ENCODE data around the gene STK39. TPM values are rescaled to one million over a fixed set of nuclear protein-coding genes. Genes with fewer than 3 reads are reported as not detected.
"Not testable (repeated sequence)": the region's sequence is repeated elsewhere in the genome, so short reads cannot be mapped to it uniquely, and the experiment has no call there.

The STK39 gene
- total and polyA plus RNA-seq, 11 donors = 13.1 to 40.1 (median 21.5) TPM

GRCh38 chr2:168277276-168277675 is 29.9 kb upstream of the STK39 start:
- intact Hi-C loops (cut with DNase I) = no loop called here
- Histone ChIP-seq H3K4me1 (no peaks in the 10 kb centered on the region), H3K4me3 (no peak overlapping the region), H3K9me3 (peaks cover 0 to 3% (median 0%) of the 10 kb centered on the region in 12 donors), H3K27me3 (no peaks in the 10 kb centered on the region), H3K36me3 (no peaks in the 10 kb centered on the region), H3K27ac (no peak overlapping the region)
- DNase-seq (no peak), ATAC-seq (no peak)
- TF ChIP-seq, protein P1, sequence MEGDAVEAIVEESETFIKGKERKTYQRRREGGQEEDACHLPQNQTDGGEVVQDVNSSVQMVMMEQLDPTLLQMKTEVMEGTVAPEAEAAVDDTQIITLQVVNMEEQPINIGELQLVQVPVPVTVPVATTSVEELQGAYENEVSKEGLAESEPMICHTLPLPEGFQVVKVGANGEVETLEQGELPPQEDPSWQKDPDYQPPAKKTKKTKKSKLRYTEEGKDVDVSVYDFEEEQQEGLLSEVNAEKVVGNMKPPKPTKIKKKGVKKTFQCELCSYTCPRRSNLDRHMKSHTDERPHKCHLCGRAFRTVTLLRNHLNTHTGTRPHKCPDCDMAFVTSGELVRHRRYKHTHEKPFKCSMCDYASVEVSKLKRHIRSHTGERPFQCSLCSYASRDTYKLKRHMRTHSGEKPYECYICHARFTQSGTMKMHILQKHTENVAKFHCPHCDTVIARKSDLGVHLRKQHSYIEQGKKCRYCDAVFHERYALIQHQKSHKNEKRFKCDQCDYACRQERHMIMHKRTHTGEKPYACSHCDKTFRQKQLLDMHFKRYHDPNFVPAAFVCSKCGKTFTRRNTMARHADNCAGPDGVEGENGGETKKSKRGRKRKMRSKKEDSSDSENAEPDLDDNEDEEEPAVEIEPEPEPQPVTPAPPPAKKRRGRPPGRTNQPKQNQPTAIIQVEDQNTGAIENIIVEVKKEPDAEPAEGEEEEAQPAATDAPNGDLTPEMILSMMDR (IDR thresholded peaks at IDR 0.05) = no peak
- TF ChIP-seq POLR2A (IDR thresholded peaks at IDR 0.05) = no peak
- WGBS, 4 donors = 91 to 95% (median 92%) methylated on average over 3 of the region's 3 CpGs

- no peak for TF ChIP-seq POLR2A (IDR thresholded peaks at IDR 0.05)
- TF ChIP-seq, protein P1 (IDR thresholded peaks at IDR 0.05) = no peak
Observed at GRCh38 chr2:168272225-168272624, 24.8 kb upstream of the STK39 start.

GRCh38 chr2:168262926-168263325 is 15.5 kb upstream of the STK39 start:
- H3K27me3 ChIP-seq; H3K4me1 ChIP-seq; ATAC-seq; H3K36me3 ChIP-seq; H3K27ac ChIP-seq; intact Hi-C loops (cut with DNase I); H3K4me3 ChIP-seq; DNase-seq: not testable (repeated sequence)
- peaks cover 0 to 24% (median 8%) of the 10 kb centered on the region in 12 donors for H3K9me3 ChIP-seq
- WGBS, 4 donors = 89 to 93% (median 91%) methylated on average over 2 of the region's 2 CpGs

More at GRCh38 chr2:168272225-168272624, 24.8 kb upstream of the STK39 start:
- ATAC-seq (peak in 2 of 4 donors; percentile 72 to 76), DNase-seq (no peak)
- H3K36me3 ChIP-seq = no peaks in the 10 kb centered on the region
- 46 to 52% (median 48%) methylated on average over 3 of the region's 3 CpGs for WGBS, 4 donors
- no peak overlapping the region for H3K27ac ChIP-seq
- H3K9me3 ChIP-seq = peaks cover 0 to 5% (median 0%) of the 10 kb centered on the region in 12 donors
- H3K27me3 ChIP-seq = no peaks in the 10 kb centered on the region
- H3K4me3 ChIP-seq = no peak overlapping the region
- no peaks in the 10 kb centered on the region for H3K4me1 ChIP-seq
- intact Hi-C loops (cut with DNase I) = no loop called here

DNA sequence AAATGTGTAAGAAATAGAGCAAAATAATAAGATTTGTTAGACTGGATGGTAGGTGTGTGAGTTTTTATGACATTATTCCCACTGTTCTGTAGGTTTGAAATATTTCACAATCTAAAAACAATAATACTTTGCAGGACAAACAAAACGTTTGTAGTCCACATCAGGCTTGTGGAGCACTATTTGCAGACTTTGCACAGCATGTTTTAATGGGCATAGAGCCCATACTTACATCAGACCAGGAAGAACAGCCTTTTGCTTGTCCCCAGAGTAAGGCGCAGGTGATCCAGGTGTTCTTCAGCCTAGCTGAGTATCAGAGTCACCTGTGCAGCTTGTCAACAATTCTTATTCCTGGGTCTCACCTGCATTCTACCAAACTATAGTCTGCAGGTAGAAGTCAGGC is 9.1 kb upstream of the STK39 start:
- H3K4me1 ChIP-seq = peaks cover 0 to 12% (median 0%) of the 10 kb centered on the region in 12 donors
- H3K27me3 ChIP-seq = no peaks in the 10 kb centered on the region
- peaks cover 0 to 25% (median 8%) of the 10 kb centered on the region in 12 donors for H3K9me3 ChIP-seq
- no peak for DNase-seq
- intact Hi-C loops (cut with DNase I) = loop anchor here in 2 of 10 donors (5.0 to 10.0 kb wide), 2 partner anchors 78 to 81 kb away; no protein-coding TSS in a partner anchor
- TF ChIP-seq, protein P1 (IDR thresholded peaks at IDR 0.05) = no peak
- TF ChIP-seq POLR2A (IDR thresholded peaks at IDR 0.05) = no peak
- WGBS, 4 donors = 55 to 67% (median 59%) methylated on average over 2 of the region's 2 CpGs
- H3K27ac ChIP-seq = no peak overlapping the region
- no peak overlapping the region for H3K4me3 ChIP-seq
- no peak for ATAC-seq
- no peaks in the 10 kb centered on the region for H3K36me3 ChIP-seq

GRCh38 chr2:168255866-168256265 is 8.5 kb upstream of the STK39 start:
- Histone ChIP-seq H3K27ac (no peak overlapping the region), H3K9me3 (peaks cover 0 to 25% (median 8%) of the 10 kb centered on the region in 12 donors), H3K36me3 (no peaks in the 10 kb centered on the region), H3K4me3 (no peak overlapping the region), H3K4me1 (peaks cover 0 to 12% (median 0%) of the 10 kb centered on the region in 12 donors), H3K27me3 (no peaks in the 10 kb centered on the region)
- 34 to 69% (median 48%) methylated on average over 3 of the region's 3 CpGs for WGBS, 4 donors
- TF ChIP-seq POLR2A (IDR thresholded peaks at IDR 0.05) = no peak
- TF ChIP-seq, protein P1 (IDR thresholded peaks at IDR 0.05) = no peak
- DNase-seq = no peak
- intact Hi-C loops (cut with DNase I) = loop anchor here in 2 of 10 donors (5.0 to 10.0 kb wide), 2 partner anchors 79 to 81 kb away; no protein-coding TSS in a partner anchor
- ATAC-seq = peak in 2 of 4 donors; percentile 38 to 41

Measured in heart left ventricle (tissue), 16 donors.